ENCODE measurements around the gene SLC25A23. TPM values are rescaled to one million over a fixed set of nuclear protein-coding genes. Genes with fewer than 3 reads are reported as not detected.

Gene SLC25A23
- total and polyA plus RNA-seq, 10 of the 15 experiments (the other 5 are each of a cell fraction or from before 2014, with no cell fraction given), result 10.2 to 85.8 (median 50.0) TPM

GRCh38 chr19:6483235-6483634, 23.6 kb upstream of the SLC25A23 start:
- ChIA-PET CTCF (interaction anchor here (1.2 to 3.4 kb wide), 4 partner anchors 8 to 148 kb away, joined by 3 to 26 read pairs (median 7); no protein-coding TSS in a partner anchor), SMC1A (ENCODE audit: uncharacterized antibody, unreplicated experiment) (interaction anchor here (1.2 kb wide), 1 partner anchor 35 kb away, joined by 4 read pairs; no protein-coding TSS in a partner anchor), POLR2A (interaction anchor here (0.6 to 1.4 kb wide), 2 partner anchors 8 to 21 kb away, joined by 3 to 4 read pairs; no protein-coding TSS in a partner anchor), RAD21 (ENCODE audit: unreplicated experiment) (interaction anchor here (1.6 kb wide), 1 partner anchor 58 kb away, joined by 5 read pairs; the partner anchor contains the start of gene KHSRP)
- TF ChIP-seq ZNF622 (IDR thresholded peaks at IDR 0.05), result no peak
- TF ChIP-seq LARP7 (IDR thresholded peaks at IDR 0.05), result no peak
- no peak for TF ChIP-seq RELA (IDR thresholded peaks at IDR 0.05; ENCODE audit: borderline replicate concordance, partially characterized antibody)
- no peak for TF ChIP-seq MYC (IDR thresholded peaks at IDR 0.05; ENCODE audit: insufficient read depth, insufficient read length, insufficient replicate concordance, low read length, severe bottlenecking)
- TF ChIP-seq NFIC (IDR thresholded peaks at IDR 0.05; ENCODE audit: low read depth, low read length), result no peak
- no peak for TF ChIP-seq NKRF (conservative IDR thresholded peaks at IDR 0.05)
- TF ChIP-seq NR2C2 (IDR thresholded peaks at IDR 0.05; ENCODE audit: borderline replicate concordance, control insufficient read depth, insufficient read length, low read depth), result no peak
- TF ChIP-seq RFX5 (IDR thresholded peaks at IDR 0.05; ENCODE audit: low read depth, low read length), result no peak
- Histone ChIP-seq H4K20me1 (ENCODE audit: control insufficient read depth, insufficient read depth) (no peaks in the 10 kb centered on the region), H3K4me3 (no peak overlapping the region), H3K27ac (ENCODE audit: control insufficient read depth, insufficient read depth) (no peak overlapping the region), H2AFZ (ENCODE audit: control insufficient read depth, low read depth, low read length) (no peak overlapping the region; the same call in 1 of the 2 replicates), H3K36me3 (ENCODE audit: control insufficient read depth in 2 of 2, insufficient read depth in 2 of 2, low read length in 1 of 2) (no peaks in the 10 kb centered on the region; a peak in 1 of 4 replicates), H3K9ac (ENCODE audit: control insufficient read depth, insufficient read depth, low read length) (no peak overlapping the region), H3K4me1 (ENCODE audit: control insufficient read depth, insufficient read depth, low read length) (peaks cover 10% of the 10 kb centered on the region), H3K9me3 (replicated peaks; ENCODE audit: control insufficient read depth, insufficient read depth, low read length) (no peaks in the 10 kb centered on the region), H3K79me2 (ENCODE audit: control insufficient read depth, insufficient read depth, low read length) (peaks cover 16% of the 10 kb centered on the region), H3K27me3 (replicated peaks in 1 of 2; ENCODE audit: control insufficient read depth in 2 of 2, insufficient read depth in 2 of 2, low read length in 1 of 2) (no peaks in the 10 kb centered on the region), H3K4me2 (ENCODE audit: control insufficient read depth, insufficient read depth) (no peak overlapping the region)
- no TSS peak for BruUV-seq (replicated peaks)
- FAIRE-seq (peak; percentile 75), DNase-seq (ENCODE audit: low read depth, low spot score) (no peak), ATAC-seq (no peak)
- intact Hi-C loops (cut with micrococcal nuclease; ENCODE audit: unreplicated experiment) (no loop called here), in situ Hi-C loops (cut with MboI) (no loop called here)
- 82% methylated on average over 3 of the region's 3 CpGs for WGBS (ENCODE audit: insufficient coverage, insufficient replicate concordance, low lambda C conversion rate, missing lambda C conversion rate)
